HG02678 (cell line): ENCODE results near the gene RASGRF1.

Experiments
- ATAC-seq: cut with Tn5 transposase; IDR thresholded peaks from one replicate; pipeline ENCODE4 v1.9.1; 2021; ENCODE audit warnings: mild to moderate bottlenecking, moderate library complexity; ENCODE audit not compliant: unreplicated experiment

The RASGRF1 gene

GRCh38 chr15:78921517-78921916 is 169.1 kb downstream of the RASGRF1 start:
- ATAC-seq = no peak

GRCh38 chr15:78917888-78918287 is 172.7 kb downstream of the RASGRF1 start:
- ATAC-seq = no peak

GRCh38 chr15:78916088-78916487 is 174.5 kb downstream of the RASGRF1 start:
- no peak for ATAC-seq

GRCh38 chr15:78915341-78916087 is 175.1 kb downstream of the RASGRF1 start:
- ATAC-seq = no peak

GRCh38 chr15:78914027-78914764 is 176.4 kb downstream of the RASGRF1 start:
- no peak for ATAC-seq

GRCh38 chr15:78913012-78913411 is 177.6 kb downstream of the RASGRF1 start:
- ATAC-seq = no peak

GRCh38 chr15:78912316-78912715 is 178.3 kb downstream of the RASGRF1 start:
- ATAC-seq = no peak

GRCh38 chr15:78910271-78910670 is 180.3 kb downstream of the RASGRF1 start:
- ATAC-seq = no peak
